ENCODE data around the gene LAMA1.

DNA sequence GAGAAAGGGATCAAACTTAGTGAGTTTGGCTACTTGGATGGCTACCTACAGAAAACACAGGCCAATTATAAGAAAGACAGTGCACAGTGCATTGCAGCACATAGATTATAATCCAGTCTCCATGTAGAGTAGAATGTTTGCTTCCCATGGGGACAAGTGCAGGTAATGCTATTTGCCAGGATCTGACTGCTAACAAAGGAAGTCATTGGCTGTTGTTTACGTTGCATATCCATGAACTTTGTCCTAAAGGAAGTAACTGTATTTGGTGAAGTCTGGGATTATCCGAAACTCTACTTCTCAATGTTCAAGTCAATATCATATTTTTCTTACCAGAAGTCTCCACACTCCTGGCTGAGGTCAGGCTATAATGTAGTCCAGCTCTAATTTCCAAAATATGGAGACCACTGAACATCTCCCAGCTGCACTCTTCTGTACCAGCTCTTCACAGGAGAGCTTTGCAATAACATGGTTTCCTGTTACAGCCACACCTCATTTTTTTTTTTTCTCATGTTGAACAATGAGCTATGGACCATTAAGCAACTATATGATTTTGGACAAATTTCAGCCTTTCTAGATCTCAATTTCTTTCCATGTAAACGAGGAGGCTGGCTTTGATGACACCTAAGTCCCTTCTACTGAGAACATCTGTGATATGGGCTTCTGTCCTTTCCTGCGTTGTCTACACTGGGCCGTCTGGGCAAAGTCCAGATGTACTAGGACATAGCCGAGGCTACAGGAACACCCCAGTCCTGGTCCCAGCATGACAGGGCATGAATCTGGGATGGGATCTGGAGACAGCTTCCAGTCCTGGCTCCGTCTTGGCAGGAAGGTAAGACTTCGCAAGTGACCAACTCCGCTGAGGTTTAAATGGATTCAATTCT lies 154.8 kb downstream of the LAMA1 start:
- TF ChIP-seq, protein P1, sequence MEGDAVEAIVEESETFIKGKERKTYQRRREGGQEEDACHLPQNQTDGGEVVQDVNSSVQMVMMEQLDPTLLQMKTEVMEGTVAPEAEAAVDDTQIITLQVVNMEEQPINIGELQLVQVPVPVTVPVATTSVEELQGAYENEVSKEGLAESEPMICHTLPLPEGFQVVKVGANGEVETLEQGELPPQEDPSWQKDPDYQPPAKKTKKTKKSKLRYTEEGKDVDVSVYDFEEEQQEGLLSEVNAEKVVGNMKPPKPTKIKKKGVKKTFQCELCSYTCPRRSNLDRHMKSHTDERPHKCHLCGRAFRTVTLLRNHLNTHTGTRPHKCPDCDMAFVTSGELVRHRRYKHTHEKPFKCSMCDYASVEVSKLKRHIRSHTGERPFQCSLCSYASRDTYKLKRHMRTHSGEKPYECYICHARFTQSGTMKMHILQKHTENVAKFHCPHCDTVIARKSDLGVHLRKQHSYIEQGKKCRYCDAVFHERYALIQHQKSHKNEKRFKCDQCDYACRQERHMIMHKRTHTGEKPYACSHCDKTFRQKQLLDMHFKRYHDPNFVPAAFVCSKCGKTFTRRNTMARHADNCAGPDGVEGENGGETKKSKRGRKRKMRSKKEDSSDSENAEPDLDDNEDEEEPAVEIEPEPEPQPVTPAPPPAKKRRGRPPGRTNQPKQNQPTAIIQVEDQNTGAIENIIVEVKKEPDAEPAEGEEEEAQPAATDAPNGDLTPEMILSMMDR (IDR thresholded peaks at IDR 0.05; ENCODE audit: extremely low read depth in 1 of 2, insufficient read depth in 1 of 2, low read depth in 1 of 2, low read length in 2 of 2), result no peak
- no peak for TF ChIP-seq POLR2A (IDR thresholded peaks at IDR 0.05; ENCODE audit: low read depth, low read length)

Measured in endothelial cell of umbilical vein (primary cell).